GM12801 (cell line): ENCODE measurements around the gene COL4A6.

Experiments
- TF ChIP-seq, protein P1 (sequence below): IDR thresholded peaks from one replicate; pipeline ENCODE4 v1.5.1; 2011; ENCODE audit warnings: control low read depth; ENCODE audit not compliant: insufficient read length; ENCODE audit errors: extremely low read depth

Gene COL4A6

DNA sequence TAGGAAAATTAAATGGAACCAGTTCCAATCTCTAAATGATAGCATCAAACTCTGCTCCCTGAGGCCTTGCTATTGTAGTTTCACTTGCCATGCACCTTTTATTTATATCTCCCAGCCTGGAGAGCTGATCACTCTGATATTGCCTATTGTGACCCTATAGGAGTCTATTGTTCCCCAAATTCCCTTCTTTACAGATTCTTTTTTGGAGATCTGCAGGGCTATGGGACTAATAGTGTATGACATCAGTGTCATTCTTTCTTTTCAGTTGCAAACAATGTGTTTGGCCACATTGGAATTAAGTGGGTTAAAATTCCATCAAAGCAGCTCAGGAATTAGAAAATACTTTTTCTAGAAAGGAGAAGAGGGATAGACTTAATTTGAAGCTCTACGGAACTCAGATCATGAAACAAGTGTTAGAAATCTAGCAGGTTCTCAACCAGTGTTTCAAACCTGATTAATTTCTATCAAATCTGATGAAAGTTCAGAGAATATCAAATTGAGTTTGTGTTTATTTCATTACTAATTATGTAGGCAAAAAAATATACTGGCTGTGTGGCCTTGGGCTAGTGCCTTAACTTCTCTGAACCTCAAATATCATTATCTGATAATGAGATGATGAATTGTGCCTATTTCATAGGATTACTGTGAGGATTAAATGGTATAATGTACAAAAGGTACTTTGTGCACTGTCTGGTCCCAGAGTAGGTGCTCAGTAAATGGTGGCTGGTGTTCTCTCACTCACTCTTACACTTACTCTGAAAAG is 71.4 kb downstream of the COL4A6 start:
- TF ChIP-seq, protein P1, sequence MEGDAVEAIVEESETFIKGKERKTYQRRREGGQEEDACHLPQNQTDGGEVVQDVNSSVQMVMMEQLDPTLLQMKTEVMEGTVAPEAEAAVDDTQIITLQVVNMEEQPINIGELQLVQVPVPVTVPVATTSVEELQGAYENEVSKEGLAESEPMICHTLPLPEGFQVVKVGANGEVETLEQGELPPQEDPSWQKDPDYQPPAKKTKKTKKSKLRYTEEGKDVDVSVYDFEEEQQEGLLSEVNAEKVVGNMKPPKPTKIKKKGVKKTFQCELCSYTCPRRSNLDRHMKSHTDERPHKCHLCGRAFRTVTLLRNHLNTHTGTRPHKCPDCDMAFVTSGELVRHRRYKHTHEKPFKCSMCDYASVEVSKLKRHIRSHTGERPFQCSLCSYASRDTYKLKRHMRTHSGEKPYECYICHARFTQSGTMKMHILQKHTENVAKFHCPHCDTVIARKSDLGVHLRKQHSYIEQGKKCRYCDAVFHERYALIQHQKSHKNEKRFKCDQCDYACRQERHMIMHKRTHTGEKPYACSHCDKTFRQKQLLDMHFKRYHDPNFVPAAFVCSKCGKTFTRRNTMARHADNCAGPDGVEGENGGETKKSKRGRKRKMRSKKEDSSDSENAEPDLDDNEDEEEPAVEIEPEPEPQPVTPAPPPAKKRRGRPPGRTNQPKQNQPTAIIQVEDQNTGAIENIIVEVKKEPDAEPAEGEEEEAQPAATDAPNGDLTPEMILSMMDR, result no peak

DNA sequence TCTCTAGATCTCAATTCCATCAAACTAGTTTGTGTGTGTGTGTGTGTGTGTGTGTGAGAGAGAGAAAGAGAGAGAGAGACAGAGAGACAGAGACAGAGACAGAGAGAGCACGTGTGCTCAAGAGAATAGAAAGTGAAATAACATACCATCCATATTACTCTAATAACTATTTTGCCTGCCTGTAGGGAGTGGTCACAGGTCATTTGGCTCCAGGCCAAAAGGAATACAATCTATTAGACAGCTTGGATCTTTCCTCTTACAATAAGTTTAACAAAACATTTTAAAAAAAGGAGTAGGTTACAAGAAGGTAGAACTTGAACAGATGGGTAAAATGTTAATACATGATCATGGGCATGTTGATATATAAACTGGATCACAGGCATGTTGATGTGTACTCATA is 76.2 kb downstream of the COL4A6 start:
- TF ChIP-seq, protein P1, result no peak

DNA sequence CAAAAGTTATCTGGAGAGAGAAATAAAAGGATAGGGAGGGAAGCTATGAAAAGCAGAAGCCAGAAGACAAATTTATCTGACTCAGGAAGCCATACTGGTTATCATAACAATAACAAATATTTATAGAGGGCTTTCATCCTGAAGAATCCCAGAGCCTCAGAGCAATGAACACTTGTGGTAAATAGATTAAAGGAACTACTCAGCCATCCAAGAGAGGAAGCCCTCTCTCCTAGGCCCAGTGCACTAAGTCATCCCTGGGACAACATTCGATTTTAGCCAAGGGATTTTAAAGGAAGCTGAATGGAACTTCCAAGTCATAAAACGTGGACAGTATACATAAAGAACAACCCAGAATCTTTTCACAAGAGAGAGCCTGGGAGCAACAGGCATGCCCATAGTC is 76.9 kb downstream of the COL4A6 start:
- TF ChIP-seq, protein P1, result no peak

DNA sequence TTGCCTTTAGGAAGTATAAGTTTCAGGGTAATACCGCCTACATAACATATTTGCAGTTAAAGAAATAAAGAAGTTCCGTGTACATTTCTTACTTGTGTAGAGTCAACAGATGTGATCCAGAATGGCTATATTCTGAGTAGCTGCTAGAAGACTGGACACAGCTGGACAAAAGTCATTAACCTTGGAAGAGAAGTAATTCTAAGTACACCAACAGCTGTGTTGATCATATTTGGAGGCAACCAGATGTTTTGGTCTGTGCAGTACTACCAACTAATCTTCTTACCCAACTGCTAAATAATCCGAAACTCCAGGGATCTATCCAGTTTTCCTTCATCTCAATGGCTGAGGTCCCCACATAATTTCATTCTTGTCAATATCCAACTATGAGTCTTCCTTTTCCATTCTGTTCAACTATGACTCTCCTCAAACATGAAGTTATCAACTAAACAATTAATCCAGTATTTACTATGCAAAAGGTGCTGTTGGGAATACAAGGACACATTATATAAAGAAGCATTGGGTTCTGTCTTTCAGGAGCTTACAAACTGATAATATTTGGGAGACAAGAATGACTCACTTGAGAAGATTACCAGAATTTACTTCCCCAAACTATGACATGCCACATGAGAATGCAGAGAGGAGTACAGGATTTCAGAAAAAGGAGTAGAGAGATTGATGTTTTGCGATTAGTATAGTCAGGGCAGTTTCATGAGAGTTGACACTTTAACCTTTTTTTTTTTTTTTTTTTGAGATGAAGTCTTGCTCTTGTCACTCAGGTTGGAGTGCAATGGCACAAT is 78.2 kb downstream of the COL4A6 start:
- TF ChIP-seq, protein P1, result no peak

DNA sequence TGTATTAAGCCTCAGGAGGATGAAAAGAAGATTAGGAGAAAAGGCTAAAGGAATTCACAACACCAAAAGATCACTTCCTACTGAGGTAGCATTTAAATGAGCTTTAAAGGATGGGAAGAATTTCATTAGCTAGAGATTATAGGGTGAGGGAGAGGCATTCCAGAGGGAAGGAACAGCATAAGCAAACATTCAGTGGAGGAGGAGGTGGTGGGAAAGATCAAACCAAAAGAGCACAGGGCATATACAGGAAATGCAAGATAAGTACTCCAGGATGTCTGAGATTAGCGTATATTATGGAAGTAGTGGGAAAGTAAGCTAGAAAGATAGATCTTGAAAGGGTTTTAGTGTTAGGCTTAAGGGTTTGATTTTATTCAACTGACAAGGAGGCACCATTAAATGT is 84.8 kb downstream of the COL4A6 start:
- TF ChIP-seq, protein P1, result no peak

DNA sequence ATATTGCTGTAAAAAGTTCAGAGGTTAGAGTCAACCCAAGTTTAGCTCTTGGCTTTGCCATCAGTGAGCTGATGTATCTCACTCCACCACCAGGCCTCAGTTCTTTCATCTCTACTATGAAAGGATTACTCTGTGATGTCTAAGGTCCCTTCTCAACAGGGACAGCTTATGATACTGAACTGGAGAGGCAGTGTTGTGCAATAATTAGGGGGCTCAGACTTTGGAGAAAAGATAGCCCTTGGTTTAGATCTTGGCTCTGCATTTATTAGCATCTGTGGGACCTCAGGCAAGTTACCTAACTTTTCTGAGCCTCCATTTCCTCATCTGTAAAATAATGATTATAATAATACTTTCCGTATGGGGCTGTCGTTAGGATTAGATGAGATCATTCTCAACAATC is 89.0 kb downstream of the COL4A6 start:
- TF ChIP-seq, protein P1, result no peak

DNA sequence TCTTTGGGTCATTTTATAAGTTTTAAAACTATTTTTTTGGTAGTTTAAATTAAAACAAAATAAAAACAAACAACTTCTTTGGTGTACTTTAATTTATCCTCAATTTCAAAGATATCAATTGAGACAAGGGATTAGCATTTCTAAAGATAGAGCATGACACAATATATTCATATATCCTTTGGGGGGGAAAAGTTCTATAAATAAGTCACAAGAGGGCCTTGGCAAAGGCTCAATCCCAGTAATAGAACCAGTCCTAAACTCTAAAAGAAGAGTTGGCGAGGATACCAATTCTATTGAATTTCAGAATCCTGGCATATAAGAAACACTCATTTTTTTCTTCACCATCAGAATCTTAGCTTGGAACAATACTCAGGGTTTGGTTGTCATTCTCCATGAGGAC is 89.7 kb downstream of the COL4A6 start:
- TF ChIP-seq, protein P1, result no peak
